Smooth muscle cell (in vitro differentiated cells): ENCODE results near the gene HYOU1. TPM values are rescaled to one million over a fixed set of nuclear protein-coding genes. Genes with fewer than 3 reads are reported as not detected.

Source experiments
- DNase-seq: peaks from one replicate; lab custom pipeline; 2025; ENCODE audit not compliant: unreplicated experiment; lab: John Stamatoyannopoulos, UW
- H2AFZ ChIP-seq: fragments of 200-600 bp; sonication (generic); 2 replicates; pipeline ENCODE4 v1.6.0; 2016; ENCODE audit warnings: antibody characterized with exemption, low read depth, mild to moderate bottlenecking
- H3F3A ChIP-seq: fragments of 200-600 bp; sonication (generic); 2 replicates; pipeline ENCODE4 v1.6.0; 2017; ENCODE audit warnings: antibody characterized with exemption, low read depth
- H3K27ac ChIP-seq: fragments of 200-600 bp; sonication (generic); 2 replicates; pipeline ENCODE4 v1.5.1; 2016; ENCODE audit warnings: low read depth, mild to moderate bottlenecking
- H3K27me3 ChIP-seq: fragments of 200-600 bp; sonication (generic); 2 replicates; pipeline ENCODE4 v1.6.1; 2016; ENCODE audit warnings: low read depth, mild to moderate bottlenecking
- H3K36me3 ChIP-seq: fragments of 200-600 bp; sonication (generic); 2 replicates; pipeline ENCODE4 v1.5.1; 2016; ENCODE audit warnings: low read depth
- H3K4me1 ChIP-seq: fragments of 200-600 bp; sonication (generic); 2 replicates; pipeline ENCODE4 v1.5.1; 2016; ENCODE audit warnings: low read depth
- H3K4me2 ChIP-seq: fragments of 200-600 bp; sonication (generic); 2 replicates; pipeline ENCODE4 v1.6.0; 2016; ENCODE audit warnings: mild to moderate bottlenecking
- H3K4me3 ChIP-seq: fragments of 200-600 bp; sonication (generic); 2 replicates; pipeline ENCODE4 v1.5.1; 2016; ENCODE audit warnings: mild to moderate bottlenecking
- H3K79me2 ChIP-seq: fragments of 200-600 bp; sonication (generic); 2 replicates; pipeline ENCODE4 v1.6.0; 2016; ENCODE audit warnings: low read depth, mild to moderate bottlenecking
- H3K9ac ChIP-seq: fragments of 200-600 bp; sonication (generic); 2 replicates; pipeline ENCODE4 v1.6.0; 2016; ENCODE audit warnings: low read depth
- H3K9me3 ChIP-seq: fragments of 200-600 bp; sonication (generic); replicated peaks from 2 replicates; pipeline ENCODE4 v1.5.1; 2016; ENCODE audit warnings: low read depth
- H4K20me1 ChIP-seq: fragments of 200-600 bp; sonication (generic); 2 replicates; pipeline ENCODE4 v1.6.0; 2016; ENCODE audit warnings: low read depth
- WGBS: methylation state at CpG from one replicate; pipeline ENCODE4 v1.1.7; 2016; ENCODE audit warnings: low lambda C conversion rate; 5-methylcytosine and 5-hydroxymethylcytosine counted together
- polyA plus RNA-seq: library from polyadenylated mRNA; unstranded; fragments of >200 nt; fragmentation: Nextera tagmentation; extraction: Ambion mirVana; gene quantifications from 2 replicates; pipeline ENCODE4 v1.2.1, GENCODE V29; 2016
- total RNA-seq: library from RNA; depleted of rRNA; stranded (reverse); fragments of >200 nt; gene quantifications from 2 replicates; pipeline ENCODE4 v1.2.3, GENCODE V29; 2014
- TF ChIP-seq, protein P1 (sequence below): fragments of 200-600 bp; sonication (generic); IDR thresholded peaks from 2 replicates; pipeline ENCODE4 v1.5.1; 2017; ENCODE audit warnings: borderline replicate concordance, mild to moderate bottlenecking, antibody characterized with exemption; ENCODE audit not compliant: insufficient read depth, poor library complexity, severe bottlenecking

Gene HYOU1
- total and polyA plus RNA-seq, 2 experiments from 2014 or later = 90.4 to 98.1 TPM

DNA sequence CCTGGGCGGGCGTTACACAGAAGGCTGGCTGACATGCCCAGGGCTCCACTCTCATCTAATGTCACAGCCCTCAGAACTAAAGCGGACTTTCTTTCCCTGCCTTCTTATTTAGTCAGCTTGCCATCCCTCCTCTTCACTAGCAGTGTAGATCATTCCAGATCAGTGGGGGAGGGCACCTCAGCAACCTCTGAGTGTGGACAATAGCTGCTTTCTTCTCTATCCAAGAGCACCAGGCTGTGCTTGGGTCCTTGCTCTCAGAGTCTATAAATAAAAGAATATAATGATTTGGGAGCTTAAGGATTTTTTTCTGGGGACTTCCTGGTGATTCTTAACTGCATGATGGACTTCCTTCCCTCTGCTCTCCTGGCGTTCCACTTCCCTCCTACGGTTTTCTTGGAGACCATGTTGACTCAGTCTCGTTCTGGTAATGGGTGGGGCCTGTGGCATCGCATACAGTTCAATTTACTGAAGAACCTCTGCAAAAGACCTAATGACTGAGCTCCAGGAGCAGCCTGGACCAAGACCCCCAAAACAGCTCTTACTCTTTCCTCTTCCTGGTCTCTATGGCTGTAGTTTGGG is 24.8 kb upstream of the HYOU1 start:
- H3F3A ChIP-seq = no peaks in the 10 kb centered on the region
- no peaks in the 10 kb centered on the region for H4K20me1 ChIP-seq
- 88% methylated on average over 7 of the region's 7 CpGs for WGBS
- peaks cover 5% of the 10 kb centered on the region for H3K36me3 ChIP-seq
- H3K27ac ChIP-seq = no peak overlapping the region
- no peak overlapping the region for H2AFZ ChIP-seq
- H3K79me2 ChIP-seq = peaks cover 9% of the 10 kb centered on the region
- peaks cover 10% of the 10 kb centered on the region for H3K4me1 ChIP-seq
- H3K27me3 ChIP-seq = no peaks in the 10 kb centered on the region
- H3K9me3 ChIP-seq = no peaks in the 10 kb centered on the region
- TF ChIP-seq, protein P1, sequence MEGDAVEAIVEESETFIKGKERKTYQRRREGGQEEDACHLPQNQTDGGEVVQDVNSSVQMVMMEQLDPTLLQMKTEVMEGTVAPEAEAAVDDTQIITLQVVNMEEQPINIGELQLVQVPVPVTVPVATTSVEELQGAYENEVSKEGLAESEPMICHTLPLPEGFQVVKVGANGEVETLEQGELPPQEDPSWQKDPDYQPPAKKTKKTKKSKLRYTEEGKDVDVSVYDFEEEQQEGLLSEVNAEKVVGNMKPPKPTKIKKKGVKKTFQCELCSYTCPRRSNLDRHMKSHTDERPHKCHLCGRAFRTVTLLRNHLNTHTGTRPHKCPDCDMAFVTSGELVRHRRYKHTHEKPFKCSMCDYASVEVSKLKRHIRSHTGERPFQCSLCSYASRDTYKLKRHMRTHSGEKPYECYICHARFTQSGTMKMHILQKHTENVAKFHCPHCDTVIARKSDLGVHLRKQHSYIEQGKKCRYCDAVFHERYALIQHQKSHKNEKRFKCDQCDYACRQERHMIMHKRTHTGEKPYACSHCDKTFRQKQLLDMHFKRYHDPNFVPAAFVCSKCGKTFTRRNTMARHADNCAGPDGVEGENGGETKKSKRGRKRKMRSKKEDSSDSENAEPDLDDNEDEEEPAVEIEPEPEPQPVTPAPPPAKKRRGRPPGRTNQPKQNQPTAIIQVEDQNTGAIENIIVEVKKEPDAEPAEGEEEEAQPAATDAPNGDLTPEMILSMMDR = no peak
- H3K4me3 ChIP-seq = no peak overlapping the region
- no peak overlapping the region for H3K9ac ChIP-seq
- H3K4me2 ChIP-seq = no peak overlapping the region
- DNase-seq = no peak

DNA sequence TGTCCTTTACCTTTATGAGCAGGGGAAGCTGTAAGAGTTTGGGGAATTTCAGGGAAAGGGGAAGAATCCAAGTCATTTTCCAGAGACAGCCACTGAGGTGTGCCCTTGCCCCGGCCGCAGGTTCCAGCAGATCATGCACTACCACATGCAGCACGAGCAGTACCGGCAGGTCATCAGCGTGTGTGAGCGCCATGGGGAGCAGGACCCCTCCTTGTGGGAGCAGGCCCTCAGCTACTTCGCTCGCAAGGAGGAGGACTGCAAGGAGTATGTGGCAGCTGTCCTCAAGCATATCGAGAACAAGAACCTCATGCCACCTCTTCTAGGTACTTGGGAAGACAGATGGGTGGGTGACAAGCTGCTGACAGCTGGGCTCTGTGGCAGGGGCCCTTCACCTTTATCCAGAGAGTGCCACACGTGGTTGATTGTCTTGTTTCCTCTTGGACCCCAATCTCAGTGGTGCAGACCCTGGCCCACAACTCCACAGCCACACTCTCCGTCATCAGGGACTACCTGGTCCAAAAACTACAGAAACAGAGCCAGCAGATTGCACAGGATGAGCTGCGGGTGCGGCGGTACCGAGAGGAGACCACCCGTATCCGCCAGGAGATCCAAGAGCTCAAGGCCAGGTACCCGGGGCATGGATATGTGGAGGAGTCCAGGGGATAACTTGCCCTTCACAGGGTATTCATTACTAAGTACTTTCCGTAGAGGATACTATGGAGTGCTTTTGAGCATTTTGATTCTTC is 21.8 kb upstream of the HYOU1 start:
- no peak for DNase-seq
- peaks cover 5% of the 10 kb centered on the region for H3K36me3 ChIP-seq
- 96% methylated on average over 19 of the region's 19 CpGs for WGBS

DNA sequence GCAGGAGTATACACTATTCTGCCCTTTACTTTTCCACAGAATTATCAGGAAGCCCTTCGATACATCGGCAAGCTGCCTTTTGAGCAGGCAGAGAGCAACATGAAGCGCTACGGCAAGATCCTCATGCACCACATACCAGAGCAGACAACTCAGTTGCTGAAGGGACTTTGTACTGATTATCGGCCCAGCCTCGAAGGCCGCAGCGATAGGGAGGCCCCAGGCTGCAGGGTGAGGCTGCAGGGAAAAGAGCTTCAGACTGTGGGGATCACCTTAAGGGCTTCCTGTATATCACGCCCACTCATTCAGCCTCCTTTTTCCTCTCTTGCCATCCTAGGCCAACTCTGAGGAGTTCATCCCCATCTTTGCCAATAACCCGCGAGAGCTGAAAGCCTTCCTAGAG is 20.8 kb upstream of the HYOU1 start:
- H4K20me1 ChIP-seq = no peaks in the 10 kb centered on the region

More for the DNA sequence above, 21.8 kb upstream of the HYOU1 start:
- Histone ChIP-seq H3K9ac (no peak overlapping the region), H3K27ac (no peak overlapping the region), H3K9me3 (no peaks in the 10 kb centered on the region), H2AFZ (no peak overlapping the region), H3K79me2 (no peaks in the 10 kb centered on the region), H3K4me3 (no peak overlapping the region), H4K20me1 (no peaks in the 10 kb centered on the region), H3K4me1 (no peaks in the 10 kb centered on the region), H3K27me3 (no peaks in the 10 kb centered on the region), H3K4me2 (no peak overlapping the region), H3F3A (no peaks in the 10 kb centered on the region)
- TF ChIP-seq, protein P1 = no peak

More for the DNA sequence above, 20.8 kb upstream of the HYOU1 start:
- Histone ChIP-seq H3F3A (no peaks in the 10 kb centered on the region), H3K4me1 (no peaks in the 10 kb centered on the region), H3K27me3 (no peaks in the 10 kb centered on the region), H3K36me3 (peaks cover 5% of the 10 kb centered on the region), H3K9ac (no peak overlapping the region), H3K9me3 (no peaks in the 10 kb centered on the region), H3K4me3 (no peak overlapping the region), H3K4me2 (no peak overlapping the region), H3K79me2 (no peaks in the 10 kb centered on the region), H3K27ac (no peak overlapping the region), H2AFZ (no peak overlapping the region)
- DNase-seq = no peak
- TF ChIP-seq, protein P1 = no peak
- 98% methylated on average over 11 of the region's 11 CpGs for WGBS
